Left lung (tissue), 10 donors: ENCODE data around the gene WASF3. TPM values are rescaled to one million over a fixed set of nuclear protein-coding genes. Genes with fewer than 3 reads are reported as not detected.
"Not testable (repeated sequence)": the region's sequence is repeated elsewhere in the genome, so short reads cannot be mapped to it uniquely, and the experiment has no call there.

Source experiments
- ATAC-seq: fragments of 200-7000 bp; cut with Tn5 transposase; one replicate; pipeline ENCODE4 v1.9.1; 2020; ENCODE audit warnings: moderate library complexity
- DNase-seq, 4 donors: peaks; one replicate each; pipeline ENCODE4 v3.0.0-alpha.2; 2013 to 2020
- H3K27ac ChIP-seq, 2 donors: fragments of 200-600 bp; sonication (generic) in 1 of 2; one replicate each; pipeline versions ENCODE4 v1.5.0 to v1.8.0; 2020 to 2021
- H3K27me3 ChIP-seq, 2 donors: fragments of 200-600 bp; sonication (generic) in 1 of 2; one replicate each; pipeline versions ENCODE4 v1.5.0 to v1.8.0; 2020 to 2021
- H3K36me3 ChIP-seq, 2 donors: fragments of 200-600 bp; sonication (generic) in 1 of 2; one replicate each; pipeline versions ENCODE4 v1.5.0 to v1.8.0; 2020 to 2021
- H3K4me1 ChIP-seq, 2 donors: fragments of 200-600 bp; one replicate each; pipeline ENCODE4 v1.8.0; 2021
- H3K4me3 ChIP-seq, 2 donors: fragments of 200-600 bp; sonication (generic) in 1 of 2; one replicate each; pipeline versions ENCODE4 v1.5.0 to v1.8.0; 2020 to 2021; ENCODE audit warnings: mild to moderate bottlenecking in 1 of 2
- H3K9me3 ChIP-seq, 2 donors: fragments of 200-600 bp; sonication (generic) in 1 of 2; one replicate each; pipeline versions ENCODE4 v1.5.0 to v1.8.0; 2020 to 2021
- intact Hi-C, 2 donors: fragments of 100-400 bp; cut with DNase I; formaldehyde crosslinking; loops; one replicate each; pipeline versions ENCODE4 v1.11.2 to v1.14.2; 2022
- polyA plus RNA-seq, 6 donors: library from polyadenylated mRNA; unstranded; fragments of 120-200 nt; gene quantifications; one replicate each; pipeline ENCODE4 v1.2.1, GENCODE V29; 2013; ENCODE audit not compliant: insufficient read length in 6 of 6
- total RNA-seq, 2 donors: library from RNA; stranded (reverse); fragmentation: NEBNext Ultra II Directional; extraction: Animal tissue kit (Norgen Biotek cat#: 25700); gene quantifications; one replicate each; pipeline ENCODE4 v1.2.1, GENCODE V29; 2021
- TF ChIP-seq, protein P1 (sequence below), 2 donors: fragments of 200-600 bp; sonication (generic) in 1 of 2; IDR thresholded peaks; one replicate each; pipeline versions ENCODE4 v1.5.0 to v1.8.0; 2021; ENCODE audit warnings: antibody characterized with exemption in 2 of 2
- donor health status: DM: no; HTN: yes; CAD: no.
- donor health status: DM: no; HTN: no; CAD: no.

The WASF3 gene
- total and polyA plus RNA-seq, 8 donors, result 10.9 to 24.5 (median 21.2) TPM

DNA sequence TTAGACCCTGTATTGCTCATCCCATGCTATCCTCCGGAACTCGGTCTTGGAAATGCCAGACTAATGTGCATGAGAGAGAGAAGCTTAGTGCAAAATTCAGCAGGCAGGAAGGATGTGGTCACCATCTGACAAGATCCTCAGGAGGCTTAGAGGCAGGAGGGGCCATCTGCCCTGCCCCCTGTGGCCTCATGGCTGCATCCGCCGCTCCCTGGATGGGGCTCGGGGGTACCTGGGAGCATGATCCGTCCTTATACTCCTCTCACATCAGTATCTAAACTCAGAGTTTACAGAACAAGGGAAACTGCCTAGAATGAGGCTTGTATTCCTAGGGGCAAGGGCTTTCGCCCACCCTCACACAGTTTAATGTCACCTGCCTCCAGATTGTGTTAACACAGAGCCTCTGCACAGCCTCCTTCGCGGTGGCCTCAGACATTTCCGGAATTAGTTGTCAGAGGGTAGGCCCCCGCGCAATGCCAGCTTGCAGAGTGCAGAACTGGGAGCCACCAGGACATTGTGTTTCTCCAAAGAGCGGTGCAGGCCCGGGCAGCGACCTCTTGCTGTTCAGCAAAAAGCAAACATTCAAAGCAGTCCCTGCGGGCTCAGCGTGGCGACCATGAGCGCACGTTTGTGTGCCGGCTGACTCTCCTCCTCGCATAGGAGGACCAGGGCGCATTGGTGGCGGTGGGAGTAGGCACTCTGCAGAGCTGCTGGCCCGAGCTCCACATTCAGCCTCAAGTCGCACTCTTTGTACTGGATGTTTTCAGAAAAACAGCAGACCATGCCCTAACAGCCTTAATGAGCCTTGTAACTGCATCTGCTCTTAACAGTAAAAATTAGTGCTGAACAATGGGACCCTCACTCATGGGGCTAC is 164.0 kb downstream of the WASF3 start:
- TF ChIP-seq, protein P1, sequence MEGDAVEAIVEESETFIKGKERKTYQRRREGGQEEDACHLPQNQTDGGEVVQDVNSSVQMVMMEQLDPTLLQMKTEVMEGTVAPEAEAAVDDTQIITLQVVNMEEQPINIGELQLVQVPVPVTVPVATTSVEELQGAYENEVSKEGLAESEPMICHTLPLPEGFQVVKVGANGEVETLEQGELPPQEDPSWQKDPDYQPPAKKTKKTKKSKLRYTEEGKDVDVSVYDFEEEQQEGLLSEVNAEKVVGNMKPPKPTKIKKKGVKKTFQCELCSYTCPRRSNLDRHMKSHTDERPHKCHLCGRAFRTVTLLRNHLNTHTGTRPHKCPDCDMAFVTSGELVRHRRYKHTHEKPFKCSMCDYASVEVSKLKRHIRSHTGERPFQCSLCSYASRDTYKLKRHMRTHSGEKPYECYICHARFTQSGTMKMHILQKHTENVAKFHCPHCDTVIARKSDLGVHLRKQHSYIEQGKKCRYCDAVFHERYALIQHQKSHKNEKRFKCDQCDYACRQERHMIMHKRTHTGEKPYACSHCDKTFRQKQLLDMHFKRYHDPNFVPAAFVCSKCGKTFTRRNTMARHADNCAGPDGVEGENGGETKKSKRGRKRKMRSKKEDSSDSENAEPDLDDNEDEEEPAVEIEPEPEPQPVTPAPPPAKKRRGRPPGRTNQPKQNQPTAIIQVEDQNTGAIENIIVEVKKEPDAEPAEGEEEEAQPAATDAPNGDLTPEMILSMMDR (IDR thresholded peaks at IDR 0.05), result no peak
- ATAC-seq, result no peak
- intact Hi-C loops, result no loop called here
- H3K4me3 ChIP-seq, result no peak overlapping the region
- DNase-seq, result no peak
- H3K4me1 ChIP-seq, result peaks cover 0 to 8% of the 10 kb centered on the region in 2 donors
- no peaks in the 10 kb centered on the region for H3K36me3 ChIP-seq
- no peak overlapping the region for H3K27ac ChIP-seq
- peaks cover 0 to 8% of the 10 kb centered on the region in 2 donors for H3K27me3 ChIP-seq
- no peaks in the 10 kb centered on the region for H3K9me3 ChIP-seq

DNA sequence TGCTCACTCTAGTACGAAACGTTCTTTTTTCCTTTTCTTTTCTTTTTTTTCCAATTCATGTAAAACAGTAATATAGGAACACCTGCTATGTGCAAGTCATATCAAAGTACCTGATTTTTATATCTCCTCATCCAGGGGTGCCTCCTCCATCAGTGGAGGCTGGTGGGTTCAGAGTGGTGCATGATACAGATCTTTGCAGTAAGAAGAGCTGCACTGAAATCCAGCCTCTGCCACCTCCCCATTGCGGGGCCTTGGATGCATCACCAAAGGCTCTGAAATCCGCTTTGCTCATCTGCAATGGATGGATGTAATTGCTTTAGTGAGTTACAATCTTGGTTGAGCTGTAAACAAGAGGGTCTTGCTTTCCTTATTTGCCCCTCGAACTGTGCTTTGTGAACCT is 164.8 kb downstream of the WASF3 start:
- H3K4me3 ChIP-seq, result no peak overlapping the region
- H3K27me3 ChIP-seq, result peaks cover 0 to 8% of the 10 kb centered on the region in 2 donors
- H3K4me1 ChIP-seq, result peaks cover 0 to 8% of the 10 kb centered on the region in 2 donors
- H3K27ac ChIP-seq, result no peak overlapping the region
- H3K36me3 ChIP-seq, result no peaks in the 10 kb centered on the region
- no peaks in the 10 kb centered on the region for H3K9me3 ChIP-seq
- TF ChIP-seq, protein P1 (IDR thresholded peaks at IDR 0.05), result no peak
- ATAC-seq (no peak), DNase-seq (no peak)
- intact Hi-C loops, result no loop called here

DNA sequence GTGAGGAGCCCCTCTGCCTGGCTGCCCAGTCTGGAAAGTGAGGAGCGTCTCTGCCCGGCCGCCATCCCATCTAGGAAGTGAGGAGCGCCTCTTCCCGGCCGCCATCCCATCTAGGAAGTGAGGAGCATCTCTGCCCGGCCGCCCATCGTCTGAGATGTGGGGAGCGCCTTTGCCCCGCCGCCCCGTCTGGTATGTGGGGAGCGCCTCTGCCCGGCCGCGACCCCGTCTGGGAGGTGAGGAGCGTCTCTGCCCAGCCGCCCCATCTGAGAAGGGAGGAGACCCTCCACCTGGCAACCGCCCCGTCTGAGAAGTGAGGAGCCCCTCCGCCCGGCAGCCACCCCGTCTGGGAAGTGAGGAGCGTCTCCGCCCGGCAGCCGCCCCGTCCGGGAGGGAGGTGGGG is 166.1 kb downstream of the WASF3 start:
- intact Hi-C loops, result not testable (repeated sequence)

DNA sequence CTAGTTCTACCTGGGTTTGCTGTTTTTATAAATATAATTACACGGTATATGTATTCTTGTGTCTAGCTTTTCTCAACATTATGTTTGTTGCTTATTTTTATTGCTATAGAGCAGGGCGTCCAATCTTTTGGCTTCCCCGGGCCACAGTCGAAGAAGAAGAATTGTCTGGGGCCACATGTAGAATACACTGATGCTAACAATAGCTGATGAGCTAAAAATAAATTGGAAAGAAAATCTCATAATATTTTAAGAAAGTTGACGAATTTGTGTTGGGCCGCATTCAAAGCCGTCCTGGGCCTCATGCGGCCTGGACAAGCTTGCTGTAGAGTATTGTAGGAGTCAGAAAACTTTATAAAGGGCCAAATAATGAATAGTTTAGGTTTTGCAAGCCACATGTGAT is 169.2 kb downstream of the WASF3 start:
- H3K4me3 ChIP-seq, result no peak overlapping the region
- no peaks in the 10 kb centered on the region for H3K36me3 ChIP-seq
- no peaks in the 10 kb centered on the region for H3K9me3 ChIP-seq
- H3K27ac ChIP-seq, result no peak overlapping the region
- ATAC-seq, result no peak
- peaks cover 0 to 6% of the 10 kb centered on the region in 2 donors for H3K4me1 ChIP-seq
- peaks cover 0 to 6% of the 10 kb centered on the region in 2 donors for H3K27me3 ChIP-seq
- no peak for DNase-seq
- TF ChIP-seq, protein P1 (IDR thresholded peaks at IDR 0.05), result no peak
- intact Hi-C loops, result no loop called here

More for the DNA sequence above, 166.1 kb downstream of the WASF3 start:
- H3K4me1 ChIP-seq, H3K4me3 ChIP-seq, ATAC-seq, H3K36me3 ChIP-seq, DNase-seq, H3K27me3 ChIP-seq, H3K9me3 ChIP-seq, H3K27ac ChIP-seq: not testable (repeated sequence)

DNA sequence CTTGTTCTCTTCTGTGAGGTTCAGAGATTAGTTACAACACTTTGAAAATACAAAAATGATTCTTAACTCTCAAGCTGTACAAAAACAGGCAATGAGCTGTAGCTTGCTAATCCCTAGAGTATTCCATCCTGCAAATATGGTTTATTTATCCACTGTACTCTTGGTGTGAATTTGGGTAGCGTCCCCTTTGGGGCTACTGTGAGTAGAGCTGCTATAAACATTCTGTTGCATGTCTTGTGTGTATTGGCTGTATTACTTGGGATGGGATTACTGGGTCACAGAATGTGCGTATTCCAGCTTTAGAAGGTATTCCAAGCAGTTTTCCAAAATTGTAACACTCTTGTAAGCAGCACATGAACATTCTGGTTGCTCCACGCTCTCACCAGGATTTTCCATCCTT is 169.6 kb downstream of the WASF3 start:
- TF ChIP-seq, protein P1 (IDR thresholded peaks at IDR 0.05), result no peak
- intact Hi-C loops, result no loop called here
- no peak for ATAC-seq

More for the DNA sequence above, 169.6 kb downstream of the WASF3 start:
- Histone ChIP-seq H3K27ac (no peak overlapping the region), H3K36me3 (no peaks in the 10 kb centered on the region), H3K9me3 (no peaks in the 10 kb centered on the region), H3K4me3 (no peak overlapping the region), H3K4me1 (peaks cover 0 to 2% of the 10 kb centered on the region in 2 donors), H3K27me3 (peaks cover 0 to 1% of the 10 kb centered on the region in 2 donors)
- no peak for DNase-seq
